Astrocyte of the hippocampus (primary cell): ENCODE measurements around the gene CPED1.
"Not testable (repeated sequence)": the region's sequence is repeated elsewhere in the genome, so short reads cannot be mapped to it uniquely, and the experiment has no call there.

Source experiments
- DNase-seq: peaks from one replicate; pipeline ENCODE4 v3.0.0; 2011; ENCODE audit warnings: low read depth, low spot score

Gene CPED1

GRCh38 chr7:121017586-121017985 lies 29.1 kb downstream of the CPED1 start:
- DNase-seq, result no peak

GRCh38 chr7:121019018-121019417 lies 30.5 kb downstream of the CPED1 start:
- DNase-seq, result no peak

- peak; percentile 11 for DNase-seq
Measured at GRCh38 chr7:121020249-121020988, 31.9 kb downstream of the CPED1 start.

GRCh38 chr7:121020989-121021969 lies 32.8 kb downstream of the CPED1 start:
- DNase-seq, result no peak

GRCh38 chr7:121023194-121023593 lies 34.7 kb downstream of the CPED1 start:
- no peak for DNase-seq

GRCh38 chr7:121023683-121024511 lies 35.4 kb downstream of the CPED1 start:
- DNase-seq, result no peak

- no peak for DNase-seq
Measured at GRCh38 chr7:121024611-121025010, 36.1 kb downstream of the CPED1 start.

GRCh38 chr7:121026159-121026558 lies 37.6 kb downstream of the CPED1 start:
- DNase-seq, result no peak

- no peak for DNase-seq
Measured at GRCh38 chr7:121026577-121027111, 38.1 kb downstream of the CPED1 start.

GRCh38 chr7:121027761-121028669 lies 39.5 kb downstream of the CPED1 start:
- DNase-seq, result peak; percentile 38

GRCh38 chr7:121029302-121029701 lies 40.8 kb downstream of the CPED1 start:
- no peak for DNase-seq

GRCh38 chr7:121030308-121030707 lies 41.8 kb downstream of the CPED1 start:
- DNase-seq, result no peak

GRCh38 chr7:121032645-121033460 lies 44.3 kb downstream of the CPED1 start:
- DNase-seq, result no peak

- DNase-seq, result no peak
Measured at GRCh38 chr7:121034929-121035328, 46.4 kb downstream of the CPED1 start.

- DNase-seq, result not testable (repeated sequence)
Measured at GRCh38 chr7:121036776-121037175, 48.3 kb downstream of the CPED1 start.

GRCh38 chr7:121037329-121037728 lies 48.8 kb downstream of the CPED1 start:
- not testable (repeated sequence) for DNase-seq

- DNase-seq, result no peak
Measured at GRCh38 chr7:121037957-121038716, 49.6 kb downstream of the CPED1 start.

- no peak for DNase-seq
Measured at GRCh38 chr7:121038717-121039509, 50.4 kb downstream of the CPED1 start.
